Mesenteric fat pad (tissue), 1 donor: ENCODE data around the gene E2F3. TPM values are rescaled to one million over a fixed set of nuclear protein-coding genes. Genes with fewer than 3 reads are reported as not detected.

ENCODE experiments used
- DNase-seq: peaks from one replicate; pipeline ENCODE4 v3.0.0-alpha.2; 2020; ENCODE audit warnings: low spot score
- total RNA-seq: library from RNA; stranded (reverse); fragmentation: NEBNext Ultra II Directional; extraction: Animal tissue kit (Norgen Biotek cat#: 25700); gene quantifications from one replicate; pipeline ENCODE4 v1.2.1, GENCODE V29; 2021
- donor health status: DM: yes; HTN: yes; CAD: no.

The E2F3 gene
- total RNA-seq, 1 donor from 2014 or later: 15.6 TPM

- DNase-seq: no peak
Observed at GRCh38 chr6:20433321-20433720, 31.6 kb downstream of the E2F3 start.

GRCh38 chr6:20433929-20434328 is 32.2 kb downstream of the E2F3 start:
- no peak for DNase-seq

GRCh38 chr6:20434766-20435165 is 33.1 kb downstream of the E2F3 start:
- DNase-seq: no peak

- no peak for DNase-seq
Observed at GRCh38 chr6:20436719-20437118, 35.0 kb downstream of the E2F3 start.

GRCh38 chr6:20437639-20438038 is 36.0 kb downstream of the E2F3 start:
- no peak for DNase-seq

- DNase-seq: no peak
Observed at GRCh38 chr6:20438462-20439070, 36.9 kb downstream of the E2F3 start.

- DNase-seq: no peak
Observed at GRCh38 chr6:20439558-20439957, 37.9 kb downstream of the E2F3 start.

- no peak for DNase-seq
Observed at GRCh38 chr6:20440296-20440695, 38.6 kb downstream of the E2F3 start.

- DNase-seq: no peak
Observed at GRCh38 chr6:20441236-20441635, 39.6 kb downstream of the E2F3 start.

- no peak for DNase-seq
Observed at GRCh38 chr6:20441921-20442320, 40.2 kb downstream of the E2F3 start.

- no peak for DNase-seq
Observed at GRCh38 chr6:20444786-20445271, 43.1 kb downstream of the E2F3 start.

GRCh38 chr6:20447157-20447556 is 45.5 kb downstream of the E2F3 start:
- no peak for DNase-seq

GRCh38 chr6:20447581-20448132 is 46.0 kb downstream of the E2F3 start:
- no peak for DNase-seq

GRCh38 chr6:20448828-20449227 is 47.1 kb downstream of the E2F3 start:
- DNase-seq: no peak

GRCh38 chr6:20454204-20454824 is 52.6 kb downstream of the E2F3 start:
- DNase-seq: no peak

GRCh38 chr6:20455251-20455940 is 53.7 kb downstream of the E2F3 start:
- DNase-seq: no peak

GRCh38 chr6:20458027-20458894 is 56.6 kb downstream of the E2F3 start:
- no peak for DNase-seq

- no peak for DNase-seq
Observed at GRCh38 chr6:20459682-20460081, 58.0 kb downstream of the E2F3 start.

GRCh38 chr6:20461576-20461975 is 59.9 kb downstream of the E2F3 start:
- no peak for DNase-seq

- DNase-seq: no peak
Observed at GRCh38 chr6:20463396-20463795, 61.7 kb downstream of the E2F3 start.

- DNase-seq: no peak
Observed at GRCh38 chr6:20464041-20464440, 62.4 kb downstream of the E2F3 start.
